ENCODE data around the gene MYO9B. TPM values are rescaled to one million over a fixed set of nuclear protein-coding genes. Genes with fewer than 3 reads are reported as not detected.
"Not testable (repeated sequence)": the region's sequence is repeated elsewhere in the genome, so short reads cannot be mapped to it uniquely, and the experiment has no call there.

MYO9B gene
- polyA plus RNA-seq, 1 donor: 64.1 TPM

DNA sequence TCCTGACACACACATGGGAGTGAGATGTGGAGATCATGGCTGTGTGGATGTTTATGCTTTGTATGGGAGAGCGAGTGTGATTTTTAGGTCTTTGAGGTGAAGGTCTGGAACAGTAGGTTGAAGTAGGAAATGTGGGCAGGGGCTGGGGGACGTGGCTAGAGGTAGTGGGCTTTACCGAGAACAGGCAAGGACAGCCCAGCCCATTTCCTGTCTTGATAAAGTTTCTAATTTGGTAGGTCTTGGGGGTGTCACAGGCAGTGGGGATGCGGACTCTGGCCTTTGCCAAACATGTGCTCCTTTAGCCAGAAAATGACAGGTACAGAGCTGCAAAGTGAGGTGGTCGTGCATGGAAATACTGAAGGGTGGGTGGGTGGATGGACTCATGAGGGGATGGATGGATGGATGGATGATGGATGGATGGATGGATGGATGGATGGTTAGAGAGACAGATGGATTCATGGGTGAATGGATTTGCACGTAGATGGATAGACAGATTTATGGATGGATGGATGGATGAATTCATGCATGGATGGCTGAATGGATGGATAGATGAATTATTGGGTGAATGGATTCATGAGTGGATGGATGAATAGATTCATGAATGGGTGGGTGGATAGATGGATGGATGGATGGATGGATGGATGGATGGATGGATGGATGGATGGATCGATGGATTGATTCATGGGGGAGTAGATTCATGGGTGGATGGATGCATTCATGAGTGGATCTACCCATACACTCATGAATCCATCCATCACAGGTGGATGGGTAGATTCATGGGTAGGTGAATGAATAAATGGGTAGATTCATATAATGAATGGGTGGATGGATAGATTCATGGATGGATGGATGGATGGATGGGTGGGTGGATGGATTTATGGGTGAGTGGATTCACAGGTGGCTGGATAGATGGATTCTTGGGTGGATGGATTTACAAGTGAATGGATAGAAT, 70.2 kb downstream of the MYO9B start:
- no peak for DNase-seq

DNA sequence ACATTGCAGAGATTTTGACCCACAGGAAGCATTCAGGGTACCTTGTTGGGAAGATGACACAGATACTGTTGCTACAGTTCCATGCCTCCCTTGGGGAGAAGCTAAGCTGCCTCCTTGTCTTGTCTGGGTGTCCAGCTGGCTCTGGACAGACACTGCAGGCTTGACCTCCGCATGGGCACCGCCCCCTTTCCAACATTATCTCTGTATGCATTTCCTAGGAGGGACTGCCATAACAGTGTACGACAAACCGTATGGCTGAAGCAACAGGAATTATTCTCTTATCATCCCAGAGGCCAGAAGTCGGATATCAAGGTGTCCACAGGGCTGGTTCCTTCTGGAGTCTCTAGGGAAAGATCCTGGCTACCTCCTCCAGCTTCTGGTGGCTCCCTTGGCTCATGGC, 72.6 kb downstream of the MYO9B start:
- DNase-seq: no peak

DNA sequence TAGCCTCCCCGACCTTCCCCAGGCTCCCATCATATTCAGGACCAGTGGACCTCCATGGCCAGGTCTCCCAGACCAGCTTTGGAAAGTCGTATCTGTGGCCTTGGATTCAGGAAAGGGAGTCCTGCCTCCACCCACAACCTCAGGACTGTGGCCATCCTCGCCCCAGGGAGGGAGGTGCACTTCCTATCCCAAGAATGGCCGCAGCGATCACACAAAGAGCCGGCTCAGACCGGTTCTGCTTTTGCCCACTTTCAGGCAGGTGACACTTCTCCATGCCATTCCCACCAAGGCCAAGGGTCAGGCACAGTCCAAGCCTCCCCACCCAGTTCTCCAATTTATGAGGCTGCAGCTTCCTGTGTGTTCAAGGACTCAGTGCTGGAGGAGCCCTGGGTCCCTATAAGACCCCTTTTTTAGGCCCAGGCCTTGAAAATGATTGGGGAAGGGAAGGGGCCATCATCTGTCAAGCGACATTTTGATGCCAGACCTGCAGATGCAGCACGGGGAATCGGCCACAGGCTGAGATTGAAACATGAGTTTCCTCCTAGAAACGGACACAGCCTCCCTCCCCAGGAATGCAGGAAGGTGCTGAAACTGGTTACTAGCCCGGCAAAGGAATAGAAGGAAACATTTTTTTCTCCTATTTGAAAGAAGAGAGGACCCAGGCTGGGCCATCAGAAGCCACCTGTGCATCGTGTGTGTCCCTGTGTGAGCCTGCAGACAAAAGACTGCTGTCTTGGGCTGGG, 74.0 kb downstream of the MYO9B start:
- DNase-seq: no peak

DNA sequence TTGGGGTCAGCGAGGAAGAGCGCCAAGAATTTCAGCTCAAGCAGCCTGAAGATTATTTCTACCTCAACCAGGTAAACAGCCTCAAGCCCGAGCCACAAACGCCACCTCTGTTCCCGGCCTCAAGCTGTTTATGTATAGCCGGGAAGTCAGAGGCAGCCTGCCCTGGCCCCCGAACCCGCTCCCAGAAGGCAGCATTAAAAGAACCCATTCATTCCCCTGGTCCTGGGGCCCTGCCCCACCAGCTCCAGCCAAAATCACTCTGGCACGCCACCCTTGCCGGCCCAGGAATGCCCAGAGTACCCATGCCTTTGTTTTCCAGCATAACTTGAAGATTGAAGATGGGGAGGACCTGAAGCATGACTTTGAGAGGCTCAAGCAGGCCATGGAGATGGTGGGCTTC, 78.4 kb downstream of the MYO9B start:
- no peak for DNase-seq

DNA sequence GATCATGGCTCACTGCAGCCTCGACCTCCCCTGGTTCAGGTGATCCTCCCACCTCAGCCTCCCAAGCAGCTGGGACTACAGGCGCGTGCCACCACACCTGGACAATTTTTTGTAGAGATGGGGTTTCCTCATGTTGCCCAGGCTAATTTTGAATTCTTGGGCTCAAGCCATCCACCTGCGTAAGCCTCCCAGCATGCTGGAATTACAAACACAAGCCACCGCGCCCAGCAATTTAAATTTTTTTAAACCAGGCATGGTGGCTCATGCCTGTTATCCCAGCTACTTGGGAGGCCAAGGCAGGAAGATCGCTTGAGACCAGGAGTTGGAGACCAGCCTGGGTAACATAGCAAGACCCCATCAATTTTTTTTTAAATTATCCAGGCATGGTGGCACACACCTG, 79.7 kb downstream of the MYO9B start:
- no peak for DNase-seq

DNA sequence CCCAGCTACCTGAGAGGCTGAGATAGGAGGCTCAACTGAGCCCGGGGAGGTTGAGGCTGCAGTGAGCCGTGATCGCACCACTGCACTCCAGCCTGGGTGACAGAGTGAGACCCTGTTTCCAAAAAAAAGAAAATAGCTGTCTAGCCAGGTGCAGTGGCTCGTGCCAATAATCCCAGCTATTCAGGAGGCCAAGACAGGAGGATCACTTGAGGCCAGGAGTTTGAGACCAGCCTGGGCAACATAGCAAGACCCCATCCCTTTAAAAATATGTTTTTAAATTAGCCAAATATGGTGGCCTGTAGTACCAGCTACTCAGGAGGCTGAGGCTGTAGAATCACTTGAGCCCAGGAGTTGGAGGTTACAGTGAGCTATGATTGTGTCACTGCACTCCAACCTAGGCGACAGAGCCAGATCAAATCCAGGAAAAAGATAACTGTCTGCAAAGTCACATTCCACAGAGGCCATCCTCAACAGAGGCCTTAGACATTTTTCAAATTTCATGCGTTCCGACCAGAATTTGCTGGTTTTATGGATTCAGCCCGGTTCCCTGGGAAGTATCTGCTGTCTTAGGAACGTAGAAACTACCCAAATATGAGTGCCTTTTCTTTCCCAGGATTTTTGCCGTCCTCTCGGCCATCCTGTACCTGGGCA, 80.8 kb downstream of the MYO9B start:
- no peak for DNase-seq

DNA sequence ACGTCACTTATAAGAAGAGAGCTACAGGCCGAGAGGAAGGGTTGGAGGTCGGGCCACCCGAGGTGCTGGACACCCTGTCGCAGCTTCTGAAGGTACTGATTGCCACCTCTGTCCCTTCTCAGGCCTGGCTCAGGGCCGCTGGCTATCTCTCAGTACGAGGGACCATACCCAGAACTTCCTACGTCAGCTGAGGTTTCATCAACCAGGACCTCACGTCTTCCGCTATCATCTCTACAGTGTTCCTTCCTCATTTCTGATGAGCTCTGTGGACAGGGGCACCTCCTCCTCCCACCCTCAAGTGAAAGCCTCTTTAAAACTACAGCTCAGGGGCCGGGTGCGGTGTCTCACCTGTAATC, 81.3 kb downstream of the MYO9B start:
- DNase-seq: no peak

DNA sequence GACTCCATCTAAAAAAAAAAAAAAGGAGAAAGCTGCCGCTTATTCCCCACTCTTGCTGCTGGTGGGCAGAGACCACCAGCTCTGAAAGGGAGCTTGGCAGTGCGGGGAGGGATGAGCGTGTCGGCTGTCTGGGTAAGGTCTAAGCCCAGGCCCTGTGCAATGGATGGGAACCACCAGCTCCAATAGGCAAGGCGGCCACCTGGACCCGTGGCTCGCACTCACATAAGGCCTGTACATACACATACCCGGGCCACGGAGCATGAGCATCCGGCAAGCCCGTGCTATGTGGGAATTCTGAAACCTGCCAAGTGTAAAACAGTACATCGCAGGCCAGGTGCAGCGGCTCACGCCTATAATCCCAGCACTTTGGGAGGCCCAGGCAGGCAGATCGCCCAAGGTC, 83.0 kb downstream of the MYO9B start:
- DNase-seq: no peak

DNA sequence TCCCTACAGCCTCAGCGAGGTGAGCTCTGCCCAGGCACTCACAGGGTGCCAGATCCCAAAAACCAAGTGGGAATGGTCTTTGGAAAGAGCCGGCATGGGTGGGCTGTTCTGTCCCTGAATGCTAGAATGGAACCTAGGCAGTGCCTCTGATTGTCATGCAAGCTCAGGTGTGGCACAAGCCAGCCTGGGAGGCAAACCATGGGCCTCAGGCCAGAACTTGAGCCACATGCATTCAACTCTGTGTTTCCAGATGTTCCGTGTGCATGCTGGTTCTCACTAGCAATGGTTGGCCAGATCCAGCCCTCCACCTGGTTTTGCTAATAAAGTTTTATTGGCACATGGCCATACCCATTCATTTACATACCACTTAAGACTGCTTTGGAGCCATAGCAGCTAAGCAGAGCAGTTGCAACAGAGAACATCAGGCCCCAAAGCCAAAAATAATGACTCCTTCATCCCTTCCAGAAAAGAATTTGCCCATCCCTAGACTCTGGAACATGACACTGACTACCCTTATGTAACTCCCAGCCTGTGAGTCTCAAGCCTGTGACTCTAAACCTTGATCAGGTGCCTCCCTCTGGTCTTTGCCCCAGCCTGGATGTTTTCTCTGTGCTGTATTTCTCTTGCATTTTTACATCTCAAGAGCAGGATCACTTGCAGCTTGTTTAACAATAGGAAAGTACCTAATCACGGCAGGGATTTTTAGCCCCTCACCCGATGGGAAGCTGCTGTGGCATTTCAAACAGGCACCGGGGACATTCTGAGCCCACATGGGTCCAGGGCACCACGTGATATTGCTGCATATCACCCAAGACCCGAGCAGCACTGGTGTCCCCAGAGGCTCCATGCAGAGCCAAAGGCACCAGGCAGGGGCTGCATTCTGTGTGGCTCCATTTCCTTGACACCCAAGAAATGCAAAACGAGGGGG, 84.2 kb downstream of the MYO9B start:
- DNase-seq: no peak

DNA sequence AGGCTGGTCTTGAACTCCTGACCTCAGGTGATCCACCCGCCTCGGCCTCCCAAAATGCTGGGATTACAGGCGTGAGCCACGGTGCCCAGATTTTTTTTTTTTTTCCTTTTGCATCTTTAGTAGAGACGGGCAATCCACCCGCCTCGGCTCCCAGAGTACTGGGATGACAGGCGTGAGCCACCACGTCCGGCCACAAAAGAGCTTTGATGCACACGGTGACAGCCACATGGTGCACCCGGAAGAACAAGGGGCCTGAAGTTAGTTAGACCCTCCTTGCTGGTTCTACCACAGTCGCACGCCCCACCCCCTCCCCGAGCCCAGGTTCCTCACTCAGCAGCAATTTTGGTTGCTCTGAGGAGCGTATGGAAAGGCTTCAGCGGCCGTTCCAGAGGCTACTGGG, 85.3 kb downstream of the MYO9B start:
- no peak for DNase-seq

DNA sequence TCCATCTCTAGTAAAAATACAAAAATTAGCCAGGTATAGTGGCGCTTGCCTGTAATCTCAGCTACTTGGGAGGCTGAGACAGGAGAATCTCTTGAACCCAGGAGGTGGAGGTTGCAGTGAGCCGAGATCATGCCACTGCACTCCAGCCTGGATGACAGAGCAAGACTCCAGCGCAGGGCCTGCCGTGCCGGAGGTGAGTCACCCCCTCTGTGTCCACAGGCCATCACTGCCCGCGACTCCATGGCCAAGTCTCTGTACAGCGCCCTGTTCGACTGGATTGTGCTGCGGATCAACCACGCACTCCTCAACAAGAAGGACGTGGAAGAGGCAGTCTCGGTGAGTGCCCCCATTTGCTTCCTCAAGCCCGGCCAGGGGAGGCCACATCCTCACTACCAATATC, 86.6 kb downstream of the MYO9B start:
- not testable (repeated sequence) for DNase-seq

DNA sequence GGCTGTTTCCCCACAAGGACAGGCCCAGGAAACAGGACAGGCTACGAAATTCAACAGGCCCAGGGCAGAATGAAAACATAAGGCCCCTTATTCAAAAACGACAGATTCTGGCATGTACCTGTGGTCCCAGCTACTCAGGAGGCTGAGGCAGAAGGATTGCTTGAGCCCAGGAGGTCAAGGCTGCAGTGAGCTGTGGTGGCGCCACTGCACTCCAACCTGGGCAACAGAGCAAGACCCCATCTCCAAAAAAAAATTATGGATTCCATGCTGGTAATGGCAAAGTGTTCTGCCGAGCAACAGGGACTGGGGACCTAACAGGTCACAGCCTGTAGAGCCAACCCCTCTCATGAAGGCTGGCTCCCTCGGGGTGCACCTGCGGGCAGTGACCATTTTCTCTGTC, 87.0 kb downstream of the MYO9B start:
- no peak for DNase-seq

DNA sequence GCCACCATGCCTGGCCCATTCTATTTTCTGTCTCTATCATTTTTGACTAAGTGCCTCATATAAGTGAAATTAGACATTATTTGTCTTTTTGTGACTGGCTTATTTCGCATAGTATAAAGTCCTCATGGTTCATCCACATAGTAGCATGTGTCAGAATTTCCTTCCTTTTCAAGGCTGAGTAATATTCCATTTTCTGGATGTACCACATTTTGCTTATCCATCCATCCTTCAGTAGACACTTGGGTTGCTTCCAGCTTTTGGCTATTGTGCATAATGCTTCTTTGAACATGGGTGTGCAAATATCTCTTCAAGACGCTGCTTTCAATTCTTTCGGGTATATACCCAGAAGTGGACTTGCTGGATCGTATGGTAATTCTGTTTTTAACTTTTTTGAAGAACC, 88.1 kb downstream of the MYO9B start:
- no peak for DNase-seq

DNA sequence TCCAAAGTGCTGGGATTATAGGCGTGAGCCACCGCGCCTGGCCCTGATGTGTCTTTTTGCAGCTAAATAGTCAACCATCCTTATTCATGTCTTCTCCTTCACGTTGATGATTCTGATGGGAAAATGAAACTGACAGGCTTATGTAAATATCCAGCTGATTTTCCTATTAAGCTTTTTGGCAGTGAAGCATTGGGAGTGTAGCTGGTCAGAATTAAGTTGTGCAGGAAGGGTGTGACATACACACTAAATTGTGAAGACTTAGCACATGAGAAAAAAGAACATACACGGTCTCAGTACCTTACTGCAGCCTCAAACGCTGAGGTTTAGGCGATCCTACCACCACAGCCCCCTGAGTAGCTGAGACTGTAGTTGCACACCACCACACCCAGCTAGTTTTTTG, 89.1 kb downstream of the MYO9B start:
- DNase-seq: no peak

DNA sequence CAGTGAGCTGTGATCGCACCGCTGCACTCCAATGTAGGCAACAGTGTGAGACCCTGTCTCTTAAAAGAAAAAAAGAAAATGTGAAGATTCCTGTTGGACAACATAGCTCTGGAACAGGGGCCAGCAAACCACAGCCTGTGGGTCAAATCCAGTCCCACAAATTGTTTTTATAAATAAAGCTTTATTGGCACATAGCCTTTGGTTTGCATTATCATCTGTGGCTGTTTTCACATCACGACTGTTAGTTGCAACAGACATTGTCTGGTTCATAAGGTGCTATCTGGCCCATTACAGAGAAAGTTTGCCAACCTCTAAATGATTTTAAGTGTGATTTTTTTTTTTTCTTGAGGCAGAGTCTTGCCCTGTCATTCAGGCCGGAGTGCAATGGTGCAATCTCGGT, 90.1 kb downstream of the MYO9B start:
- no peak for DNase-seq

DNA sequence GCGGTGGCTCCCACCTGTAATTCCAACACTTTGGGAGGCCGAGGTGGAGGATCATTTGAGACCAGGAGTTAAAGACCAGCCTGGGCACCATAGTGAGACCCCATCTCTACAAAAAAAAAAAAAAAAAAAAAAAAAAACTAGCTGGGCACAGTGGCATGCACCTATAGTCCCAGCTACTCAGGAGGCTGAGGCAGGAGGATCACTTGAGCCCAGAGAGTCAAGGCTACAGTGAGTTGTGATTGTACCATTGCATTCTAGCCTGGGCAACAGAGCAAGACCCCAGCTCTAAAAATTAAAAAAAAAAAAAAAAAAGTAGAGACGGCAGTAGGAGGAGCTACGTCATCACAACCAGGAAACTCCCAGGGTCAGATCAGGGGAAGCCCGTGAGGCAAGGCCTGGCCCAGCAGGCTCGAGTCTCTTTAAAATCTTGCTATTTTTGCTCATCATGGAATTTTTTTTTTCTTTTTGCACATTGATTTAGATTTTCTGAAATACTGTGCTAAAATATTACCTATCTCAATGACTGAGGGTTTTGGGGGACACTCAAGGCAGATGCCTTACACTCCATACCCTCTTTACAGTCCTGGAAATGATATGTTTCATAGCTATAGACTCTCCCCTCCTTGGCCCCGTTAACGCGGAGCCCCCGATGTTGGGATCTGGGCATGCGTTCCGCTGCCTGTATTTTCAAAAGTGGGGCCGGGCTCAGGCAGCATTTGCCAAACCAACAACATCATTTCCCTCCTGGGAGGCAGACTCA, 95.1 kb downstream of the MYO9B start:
- DNase-seq: no peak

DNA sequence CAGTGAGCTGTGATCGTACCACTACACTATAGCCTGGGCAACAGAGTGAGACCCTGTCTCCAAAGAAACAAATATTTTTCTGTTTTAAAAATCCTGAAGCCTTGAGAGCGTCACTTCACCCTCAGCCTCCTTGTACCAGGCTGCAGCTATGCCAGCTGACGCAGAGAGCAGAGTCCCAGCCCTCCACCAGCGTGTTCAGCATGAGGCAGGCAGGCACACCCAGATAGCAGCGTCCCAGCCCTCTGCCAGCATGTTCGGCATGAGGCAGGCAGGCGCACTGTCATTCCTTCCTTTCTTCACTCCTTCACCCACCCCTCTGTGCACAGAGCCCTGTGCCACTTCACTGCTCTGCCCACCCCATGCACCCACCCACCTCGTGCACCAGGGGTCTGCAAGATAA, 96.3 kb downstream of the MYO9B start:
- DNase-seq: no peak

DNA sequence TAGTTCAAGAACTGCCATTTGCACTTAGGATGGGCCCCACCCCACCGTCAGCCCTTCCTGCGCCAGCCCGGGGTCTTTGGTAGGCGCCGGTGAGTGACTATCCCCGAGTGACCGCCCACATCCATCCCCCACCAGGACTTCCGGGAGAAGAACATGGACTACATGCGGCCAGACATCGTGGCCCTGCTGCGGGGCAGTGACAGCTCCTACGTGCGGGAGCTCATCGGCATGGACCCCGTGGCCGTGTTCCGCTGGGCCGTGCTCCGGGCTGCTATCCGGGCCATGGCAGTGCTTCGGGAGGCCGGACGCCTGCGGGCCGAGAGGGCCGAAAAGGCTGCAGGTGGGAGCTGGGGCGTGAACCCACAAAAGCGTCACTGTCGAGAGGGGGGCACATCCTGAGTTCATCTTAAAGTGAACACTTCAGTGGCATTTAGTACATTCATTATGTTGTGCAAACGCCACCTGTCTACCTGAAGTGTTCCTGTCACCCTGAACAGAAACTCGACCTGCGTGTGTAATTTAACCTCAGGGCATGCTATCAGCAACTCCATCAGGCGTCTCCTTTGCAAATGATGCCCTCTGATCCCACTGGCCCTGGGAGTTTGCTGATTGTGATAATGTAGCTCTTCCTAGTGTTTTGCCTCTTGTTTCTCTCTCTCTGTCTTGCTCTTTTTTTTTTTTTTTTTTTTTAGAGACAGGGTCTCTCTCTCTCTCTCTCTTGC, 97.2 kb downstream of the MYO9B start:
- no peak for DNase-seq

DNA sequence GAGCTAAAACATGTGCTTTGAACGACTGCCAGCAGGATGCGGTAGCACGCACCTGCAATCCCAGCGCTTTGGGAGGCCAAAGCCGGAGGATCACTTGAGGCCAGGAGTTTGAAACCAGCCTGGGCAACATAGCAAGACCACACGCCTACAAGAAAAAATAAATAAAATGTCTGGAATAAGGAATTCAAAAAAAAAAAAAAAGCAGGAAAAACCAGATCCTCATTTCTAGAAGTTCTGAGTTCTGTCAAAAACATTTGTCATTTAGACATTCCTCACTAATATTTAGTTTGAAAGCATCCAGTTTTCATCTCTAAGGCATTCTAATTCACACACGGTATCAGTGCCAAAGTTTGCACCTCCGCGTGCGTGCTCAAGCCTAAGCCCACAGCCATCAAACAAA, 102.7 kb downstream of the MYO9B start:
- DNase-seq: no peak

DNA sequence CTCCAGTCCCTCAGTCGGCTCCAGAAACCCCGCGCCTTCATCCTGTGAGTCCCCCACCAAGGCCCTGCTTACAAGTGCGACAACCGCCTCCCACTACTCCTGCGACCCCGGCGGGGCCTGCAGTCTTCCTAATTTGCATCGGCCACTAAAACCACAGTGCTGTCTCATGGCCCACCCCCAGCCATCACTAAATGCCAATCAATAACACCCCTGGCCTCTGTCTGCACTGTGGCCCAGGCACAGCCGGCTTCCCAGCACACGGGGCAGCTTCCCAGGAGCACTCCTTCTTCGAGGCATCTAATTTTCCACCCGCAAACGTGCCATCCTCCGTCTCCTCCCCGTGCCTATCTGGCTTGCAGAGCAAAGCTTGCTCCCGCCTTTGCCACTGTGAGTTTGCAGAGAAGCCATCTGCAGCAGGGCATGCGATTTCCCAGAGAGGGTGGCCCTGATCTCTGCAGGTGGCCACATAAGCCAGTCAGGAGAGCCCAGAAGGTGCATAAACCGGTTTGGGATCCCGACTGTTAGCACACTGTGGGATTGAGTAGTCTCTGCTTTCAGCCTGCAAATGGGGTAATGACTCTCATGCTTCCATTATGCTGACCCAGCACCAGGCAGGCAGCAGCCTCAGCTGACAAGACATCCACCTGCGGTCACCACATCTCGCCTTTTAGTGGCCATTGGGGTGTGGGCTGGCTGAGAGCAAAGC, 105.6 kb downstream of the MYO9B start:
- no peak for DNase-seq

Data from left kidney (tissue), 2 donors.